ENCODE data around the gene AKT3.

The AKT3 gene

GRCh38 chr1:243770860-243771259 is 79.2 kb downstream of the AKT3 start:
- no peak for TF ChIP-seq CTCF (IDR thresholded peaks at IDR 0.05; ENCODE audit: borderline replicate concordance, control extremely low read depth, extremely low read depth, insufficient read depth, missing control alignments)
- in situ Hi-C loops (cut with MboI; ENCODE audit: low sequenced_read_pairs, unreplicated experiment): no loop called here

GRCh38 chr1:243765676-243766075 is 84.4 kb downstream of the AKT3 start:
- in situ Hi-C loops (cut with MboI; ENCODE audit: low sequenced_read_pairs, unreplicated experiment): no loop called here
- no peak for TF ChIP-seq CTCF (IDR thresholded peaks at IDR 0.05; ENCODE audit: borderline replicate concordance, control extremely low read depth, extremely low read depth, insufficient read depth, missing control alignments)
- DNase-seq (ENCODE audit: low spot score): no peak

More at GRCh38 chr1:243770860-243771259, 79.2 kb downstream of the AKT3 start:
- no peak for DNase-seq (ENCODE audit: low spot score)

DNA sequence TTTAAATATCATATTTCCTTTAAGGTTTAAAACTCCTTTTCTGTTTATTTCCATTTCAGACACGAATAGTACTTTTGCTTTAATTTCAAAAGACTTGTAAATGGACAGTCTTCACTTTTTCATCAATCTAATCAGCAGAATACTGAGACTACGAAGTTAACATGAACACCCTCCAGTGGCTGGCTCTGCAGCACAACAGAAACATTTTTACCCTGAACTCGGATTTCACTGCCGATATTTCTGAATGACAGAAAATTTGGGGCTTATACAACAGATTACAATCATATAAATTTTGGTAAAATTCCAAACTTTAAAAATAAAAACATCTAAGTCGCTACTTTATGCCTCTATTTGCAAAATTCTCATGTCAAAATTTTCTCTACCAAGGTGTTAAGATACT is 86.2 kb downstream of the AKT3 start:
- TF ChIP-seq CTCF (IDR thresholded peaks at IDR 0.05; ENCODE audit: borderline replicate concordance, control extremely low read depth, extremely low read depth, insufficient read depth, missing control alignments): no peak
- no peak for DNase-seq (ENCODE audit: low spot score)
- in situ Hi-C loops (cut with MboI; ENCODE audit: low sequenced_read_pairs, unreplicated experiment): no loop called here

GRCh38 chr1:243758647-243759046 is 91.4 kb downstream of the AKT3 start:
- no peak for TF ChIP-seq CTCF (IDR thresholded peaks at IDR 0.05; ENCODE audit: borderline replicate concordance, control extremely low read depth, extremely low read depth, insufficient read depth, missing control alignments)
- DNase-seq (ENCODE audit: low spot score): no peak
- in situ Hi-C loops (cut with MboI; ENCODE audit: low sequenced_read_pairs, unreplicated experiment): no loop called here

DNA sequence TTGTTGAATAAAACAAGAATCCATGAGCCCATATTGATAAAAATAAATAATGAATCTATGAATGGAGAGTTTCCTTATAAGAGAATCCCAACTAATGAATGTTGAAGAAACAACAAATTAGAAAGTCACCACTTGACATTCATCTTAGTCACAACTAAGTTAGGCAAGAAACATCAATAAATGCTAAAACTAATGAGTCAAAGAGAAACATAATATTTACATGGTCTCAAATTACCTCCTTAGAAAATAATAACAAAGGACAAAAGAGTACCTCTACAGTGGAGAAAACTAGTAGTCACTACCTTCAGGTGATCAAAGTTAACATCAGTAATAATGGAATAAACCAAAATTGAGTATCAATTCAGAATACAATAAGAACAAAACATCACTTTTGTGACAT is 93.5 kb downstream of the AKT3 start:
- no peak for DNase-seq (ENCODE audit: low spot score)
- TF ChIP-seq CTCF (IDR thresholded peaks at IDR 0.05; ENCODE audit: borderline replicate concordance, control extremely low read depth, extremely low read depth, insufficient read depth, missing control alignments): no peak
- in situ Hi-C loops (cut with MboI; ENCODE audit: low sequenced_read_pairs, unreplicated experiment): no loop called here

GRCh38 chr1:243754348-243754747 is 95.7 kb downstream of the AKT3 start:
- DNase-seq (ENCODE audit: low spot score): no peak
- in situ Hi-C loops (cut with MboI; ENCODE audit: low sequenced_read_pairs, unreplicated experiment): no loop called here
- TF ChIP-seq CTCF (IDR thresholded peaks at IDR 0.05; ENCODE audit: borderline replicate concordance, control extremely low read depth, extremely low read depth, insufficient read depth, missing control alignments): no peak

DNA sequence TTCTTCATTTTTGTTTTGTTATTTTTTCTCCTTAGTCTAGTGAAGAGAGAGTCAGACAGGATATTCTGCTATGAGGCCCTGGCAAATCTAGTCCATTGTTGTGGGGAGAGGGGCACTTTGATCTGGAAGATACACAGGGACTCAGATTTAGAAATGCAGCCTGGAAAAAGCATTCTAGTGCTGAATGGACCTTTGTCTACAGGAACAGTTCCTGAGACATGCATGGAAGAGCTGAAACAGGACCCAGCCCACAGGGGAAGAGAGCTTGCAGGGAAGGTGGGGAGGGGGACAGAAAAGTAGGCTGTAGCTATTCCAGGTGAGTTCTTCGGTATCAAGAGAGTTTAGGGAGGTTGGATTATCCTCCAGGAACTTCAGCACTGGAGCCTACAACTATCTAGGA is 98.5 kb downstream of the AKT3 start:
- no peak for DNase-seq (ENCODE audit: low spot score)
- in situ Hi-C loops (cut with MboI; ENCODE audit: low sequenced_read_pairs, unreplicated experiment): no loop called here
- TF ChIP-seq CTCF (IDR thresholded peaks at IDR 0.05; ENCODE audit: borderline replicate concordance, control extremely low read depth, extremely low read depth, insufficient read depth, missing control alignments): no peak

Measured in GM13976 (cell line).